NCI-H2196 (cell line): Measurements from ENCODE around the gene DNM3.
A peak's percentile ranks its signal among the peaks of the same experiment; 100 is the strongest.
"Not testable (repeated sequence)": the region's sequence is repeated elsewhere in the genome, so short reads cannot be mapped to it uniquely, and the experiment has no call there.

ENCODE experiments used
- DNase-seq: peaks from one replicate; lab custom pipeline; 2025; ENCODE audit not compliant: unreplicated experiment; lab: John Stamatoyannopoulos, UW

The DNM3 gene

GRCh38 chr1:171841050-171841910, at the start of gene DNM3:
Gene DNM3, plus strand, starts transcription at chr1:171841498. Its CDS starts 159 bp downstream, at chr1:171841657.
- peak; percentile 61 for DNase-seq

- no peak for DNase-seq
Observed at GRCh38 chr1:171792656-171793369, 48.5 kb upstream of the DNM3 start.

- DNase-seq = no peak
Observed at GRCh38 chr1:171793636-171794035, 47.7 kb upstream of the DNM3 start.

- no peak for DNase-seq
Observed at GRCh38 chr1:171794085-171794484, 47.2 kb upstream of the DNM3 start.

GRCh38 chr1:171796592-171796991, 44.7 kb upstream of the DNM3 start:
- no peak for DNase-seq

- DNase-seq = no peak
Observed at GRCh38 chr1:171798311-171798710, 43.0 kb upstream of the DNM3 start.

- no peak for DNase-seq
Observed at GRCh38 chr1:171798765-171799164, 42.5 kb upstream of the DNM3 start.

- no peak for DNase-seq
Observed at GRCh38 chr1:171799166-171799565, 42.1 kb upstream of the DNM3 start.

- DNase-seq = not testable (repeated sequence)
Observed at GRCh38 chr1:171799698-171800097, 41.6 kb upstream of the DNM3 start.

GRCh38 chr1:171800342-171800741, 41.0 kb upstream of the DNM3 start:
- no peak for DNase-seq

GRCh38 chr1:171800851-171801250, 40.4 kb upstream of the DNM3 start:
- no peak for DNase-seq

- DNase-seq = peak; percentile 59
Observed at GRCh38 chr1:171801487-171801891, 39.8 kb upstream of the DNM3 start.

- DNase-seq = no peak
Observed at GRCh38 chr1:171802207-171802606, 39.1 kb upstream of the DNM3 start.

GRCh38 chr1:171803045-171803444, 38.3 kb upstream of the DNM3 start:
- no peak for DNase-seq

- DNase-seq = no peak
Observed at GRCh38 chr1:171803461-171804022, 37.8 kb upstream of the DNM3 start.

- DNase-seq = no peak
Observed at GRCh38 chr1:171805395-171806115, 35.7 kb upstream of the DNM3 start.

- no peak for DNase-seq
Observed at GRCh38 chr1:171807556-171807955, 33.7 kb upstream of the DNM3 start.

GRCh38 chr1:171809834-171810233, 31.5 kb upstream of the DNM3 start:
- no peak for DNase-seq

- DNase-seq = no peak
Observed at GRCh38 chr1:171811672-171812071, 29.6 kb upstream of the DNM3 start.

- no peak for DNase-seq
Observed at GRCh38 chr1:171814692-171815091, 26.6 kb upstream of the DNM3 start.

GRCh38 chr1:171816300-171816901, 24.9 kb upstream of the DNM3 start:
- DNase-seq = no peak
